ENCODE results near the gene OXA1L. TPM values are rescaled to one million over a fixed set of nuclear protein-coding genes. Genes with fewer than 3 reads are reported as not detected.

OXA1L gene
- total RNA-seq, 1 experiment from 2014 or later = 76.5 TPM

DNA sequence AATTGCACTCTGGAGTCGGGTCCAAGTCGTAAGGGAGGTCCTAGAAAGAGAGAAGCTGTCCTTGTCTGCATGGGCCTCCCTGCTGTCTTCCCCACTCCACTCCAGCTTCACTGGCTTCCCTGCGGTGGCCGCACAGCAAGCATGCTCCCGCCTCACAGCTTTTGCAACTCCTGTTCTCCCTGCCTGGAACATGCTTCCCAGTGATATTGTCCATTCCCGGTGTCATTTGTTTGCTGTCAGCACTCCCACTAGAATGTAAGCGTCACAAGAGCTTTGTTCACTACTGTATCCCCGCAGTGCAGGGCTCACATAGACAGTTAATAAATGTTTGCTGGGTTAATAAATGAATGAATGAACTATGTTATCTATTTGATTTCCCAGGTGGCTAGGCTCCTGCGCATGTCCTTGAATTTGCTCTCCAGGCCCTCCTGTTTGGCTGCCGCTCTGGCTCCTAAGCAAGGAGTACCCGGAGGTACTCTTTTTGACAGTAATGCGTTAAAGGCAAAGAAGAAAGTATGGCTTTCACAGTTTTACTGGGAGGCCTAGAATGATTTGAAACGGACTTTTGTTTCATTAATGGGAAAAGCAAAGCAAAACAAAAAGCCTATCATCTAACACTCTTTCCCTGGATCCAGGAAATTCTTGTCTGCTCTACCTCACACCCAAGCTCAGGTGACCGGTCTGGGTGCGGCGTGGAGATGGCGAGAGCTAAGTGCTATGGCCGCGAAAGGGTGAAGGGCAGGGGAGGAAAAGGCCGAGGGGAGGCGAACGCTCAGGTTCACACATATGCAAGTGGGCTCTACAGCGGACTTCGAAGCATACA lies 54.9 kb downstream of the OXA1L start:
- TF ChIP-seq, protein P1, sequence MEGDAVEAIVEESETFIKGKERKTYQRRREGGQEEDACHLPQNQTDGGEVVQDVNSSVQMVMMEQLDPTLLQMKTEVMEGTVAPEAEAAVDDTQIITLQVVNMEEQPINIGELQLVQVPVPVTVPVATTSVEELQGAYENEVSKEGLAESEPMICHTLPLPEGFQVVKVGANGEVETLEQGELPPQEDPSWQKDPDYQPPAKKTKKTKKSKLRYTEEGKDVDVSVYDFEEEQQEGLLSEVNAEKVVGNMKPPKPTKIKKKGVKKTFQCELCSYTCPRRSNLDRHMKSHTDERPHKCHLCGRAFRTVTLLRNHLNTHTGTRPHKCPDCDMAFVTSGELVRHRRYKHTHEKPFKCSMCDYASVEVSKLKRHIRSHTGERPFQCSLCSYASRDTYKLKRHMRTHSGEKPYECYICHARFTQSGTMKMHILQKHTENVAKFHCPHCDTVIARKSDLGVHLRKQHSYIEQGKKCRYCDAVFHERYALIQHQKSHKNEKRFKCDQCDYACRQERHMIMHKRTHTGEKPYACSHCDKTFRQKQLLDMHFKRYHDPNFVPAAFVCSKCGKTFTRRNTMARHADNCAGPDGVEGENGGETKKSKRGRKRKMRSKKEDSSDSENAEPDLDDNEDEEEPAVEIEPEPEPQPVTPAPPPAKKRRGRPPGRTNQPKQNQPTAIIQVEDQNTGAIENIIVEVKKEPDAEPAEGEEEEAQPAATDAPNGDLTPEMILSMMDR (IDR thresholded peaks at IDR 0.05; ENCODE audit: unreplicated experiment) = no peak
- CTCF ChIA-PET = interaction anchor here (1.0 to 1.3 kb wide), 10 partner anchors 9 to 265 kb away, joined by 3 to 6 read pairs (median 4); partner anchors contain the start of gene LRP10
- H3K27ac Mint-ChIP-seq (ENCODE audit: unreplicated experiment) = peak overlapping the region; percentile 94
- peak overlapping the region; percentile 71 for H3K4me3 Mint-ChIP-seq (ENCODE audit: low read depth, unreplicated experiment)
- intact Hi-C loops (cut with micrococcal nuclease; ENCODE audit: unreplicated experiment) = loop anchor here (2.0 kb wide), 1 partner anchor 45 kb away; no protein-coding TSS in a partner anchor
- H3K36me3 Mint-ChIP-seq (ENCODE audit: insufficient read depth, unreplicated experiment) = peaks cover 31% of the 10 kb centered on the region
- peak; percentile 67 for DNase-seq
- peaks cover 55% of the 10 kb centered on the region for H3K4me1 Mint-ChIP-seq (ENCODE audit: low read depth, unreplicated experiment)
- H3K27me3 Mint-ChIP-seq (ENCODE audit: unreplicated experiment) = no peaks in the 10 kb centered on the region
- H3K9me3 Mint-ChIP-seq (ENCODE audit: low read depth, unreplicated experiment) = no peaks in the 10 kb centered on the region
- BruUV-seq (replicated peaks) = no TSS peak

DNA sequence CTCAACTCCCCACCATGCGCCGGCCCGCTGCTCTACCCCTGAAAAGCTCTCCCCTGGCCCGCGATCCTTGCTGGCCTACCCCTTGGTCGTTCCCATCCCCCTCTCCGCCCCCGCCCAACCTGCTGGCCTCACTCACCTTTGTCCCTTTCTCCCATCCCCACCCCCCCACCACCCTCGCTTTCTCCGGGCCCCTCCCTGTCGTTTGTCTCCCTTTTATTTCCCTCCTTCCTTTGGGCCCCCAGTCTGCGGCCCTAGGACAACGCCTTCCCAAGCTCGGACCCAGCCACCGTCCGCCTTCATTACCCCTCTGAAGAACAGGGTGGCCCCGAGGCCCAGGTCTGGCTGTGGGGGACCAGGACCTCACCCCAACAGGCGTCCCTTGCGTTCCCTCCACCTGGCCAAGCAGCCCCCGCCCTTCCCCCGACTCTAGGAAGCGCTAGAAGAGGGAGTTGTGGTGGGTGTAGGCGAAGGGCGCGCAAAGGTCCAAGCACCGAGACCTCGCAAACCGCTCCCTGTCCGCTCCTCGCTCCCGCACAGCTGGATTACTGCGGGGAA lies 55.6 kb downstream of the OXA1L start:
- Mint-ChIP-seq H3K4me3 (ENCODE audit: low read depth, unreplicated experiment) (peak overlapping the region; percentile 71), H3K9me3 (ENCODE audit: low read depth, unreplicated experiment) (no peaks in the 10 kb centered on the region), H3K36me3 (ENCODE audit: insufficient read depth, unreplicated experiment) (peaks cover 31% of the 10 kb centered on the region), H3K27me3 (ENCODE audit: unreplicated experiment) (no peaks in the 10 kb centered on the region), H3K4me1 (ENCODE audit: low read depth, unreplicated experiment) (peaks cover 55% of the 10 kb centered on the region), H3K27ac (ENCODE audit: unreplicated experiment) (peak overlapping the region; percentile 94)
- intact Hi-C loops (cut with micrococcal nuclease; ENCODE audit: unreplicated experiment) = loop anchor here (2.0 kb wide), 1 partner anchor 45 kb away; no protein-coding TSS in a partner anchor
- TF ChIP-seq, protein P1 (IDR thresholded peaks at IDR 0.05; ENCODE audit: unreplicated experiment) = no peak
- TSS peak; percentile 80 for BruUV-seq (replicated peaks)
- CTCF ChIA-PET = interaction anchor here (0.6 to 2.1 kb wide), 23 partner anchors 8 to 312 kb away, joined by 3 to 46 read pairs (median 4); partner anchors contain the start of genes DAD1, LRP10, MMP14 and OR6J1
- peak; percentile 32 for DNase-seq

Other genes with a start within 250 kb of the OXA1L start
- 196 and 197 TPM in 2 replicates for gene DAD1, start 177.5 kb upstream of the OXA1L start, total RNA-seq (2022)
- gene ABHD4, start 168.4 kb upstream of the OXA1L start, total RNA-seq (2022) = 11.2 and 11.6 TPM in 2 replicates
- gene OR6J1, start 122.3 kb upstream of the OXA1L start, total RNA-seq (2022) = not detected in 2 replicates
- gene SLC7A7, start 48.7 kb downstream of the OXA1L start, total RNA-seq (2022) = 8.7 and 10.2 TPM in 2 replicates
- gene MRPL52, start 63.2 kb downstream of the OXA1L start, total RNA-seq (2022) = 110 and 111 TPM in 2 replicates
- gene MMP14, start 69.9 kb downstream of the OXA1L start, total RNA-seq (2022) = 7.8 and 10.5 TPM in 2 replicates
- gene LRP10, start 105.1 kb downstream of the OXA1L start, total RNA-seq (2022) = 112 and 121 TPM in 2 replicates
- gene REM2, start 116.5 kb downstream of the OXA1L start, total RNA-seq (2022) = 0.85 and 1.0 TPM in 2 replicates
- gene RBM23, start 152.5 kb downstream of the OXA1L start, total RNA-seq (2022) = 65.3 and 70.9 TPM in 2 replicates
- 101 and 113 TPM in 2 replicates for gene PRMT5, start 162.7 kb downstream of the OXA1L start, total RNA-seq (2022)
- 30.4 and 32.1 TPM in 2 replicates for gene HAUS4, start 190.4 kb downstream of the OXA1L start, total RNA-seq (2022)
- gene AJUBA, start 215.9 kb downstream of the OXA1L start, total RNA-seq (2022) = 20.2 and 32.7 TPM in 2 replicates
- 9.6 and 10.6 TPM in 2 replicates for gene C14orf93, start 243.5 kb downstream of the OXA1L start, total RNA-seq (2022)